ENCODE results near the gene TAF1C. TPM values are rescaled to one million over a fixed set of nuclear protein-coding genes. Genes with fewer than 3 reads are reported as not detected.
"Not testable (repeated sequence)": the region's sequence is repeated elsewhere in the genome, so short reads cannot be mapped to it uniquely, and the experiment has no call there.

The TAF1C gene
- total RNA-seq, 1 experiment from 2014 or later: 79.7 TPM

- ChIA-PET POLR2A (no interaction called here), CTCF (interaction anchor here (0.7 kb wide), 1 partner anchor 225 kb away, joined by 4 read pairs; no protein-coding TSS in a partner anchor)
- DNase-seq: no peak
- Mint-ChIP-seq H3K27me3 (ENCODE audit: insufficient read depth, unreplicated experiment) (peaks cover 6% of the 10 kb centered on the region), H3K36me3 (ENCODE audit: insufficient read depth, unreplicated experiment) (no peaks in the 10 kb centered on the region), H3K9me3 (ENCODE audit: unreplicated experiment) (no peaks in the 10 kb centered on the region), H3K4me1 (ENCODE audit: low read depth, unreplicated experiment) (no peaks in the 10 kb centered on the region), H3K4me3 (ENCODE audit: unreplicated experiment) (no peak overlapping the region), H3K27ac (ENCODE audit: unreplicated experiment) (no peak overlapping the region)
- Histone ChIP-seq H3K9me3 (no peaks in the 10 kb centered on the region), H3K27me3 (replicated peaks; ENCODE audit: control insufficient read depth, insufficient read depth, low read length) (no peaks in the 10 kb centered on the region), H3K4me1 (no peaks in the 10 kb centered on the region), H3K4me3 (ENCODE audit: low read depth, low read length) (no peak overlapping the region), H3K36me3 (ENCODE audit: control insufficient read depth, insufficient read depth, low read length) (no peaks in the 10 kb centered on the region)
- no peak for TF ChIP-seq CTCF (IDR thresholded peaks at IDR 0.05; ENCODE audit: insufficient read depth in 1 of 2, low read depth in 1 of 2, low read length in 1 of 2, severe bottlenecking in 1 of 2, unreplicated experiment in 1 of 2)
- intact Hi-C loops (cut with micrococcal nuclease; ENCODE audit: unreplicated experiment): no loop called here
- BruUV-seq (replicated peaks): no TSS peak
Measured at GRCh38 chr16:84218176-84218823, 31.4 kb upstream of the TAF1C start.

GRCh38 chr16:84216144-84216543 is 29.3 kb upstream of the TAF1C start:
- H3K27me3 ChIP-seq (replicated peaks; ENCODE audit: control insufficient read depth, insufficient read depth, low read length); H3K36me3 Mint-ChIP-seq (ENCODE audit: insufficient read depth, unreplicated experiment); H3K4me3 ChIP-seq (ENCODE audit: low read depth, low read length); CTCF ChIA-PET; H3K4me1 Mint-ChIP-seq (ENCODE audit: low read depth, unreplicated experiment); H3K27ac Mint-ChIP-seq (ENCODE audit: unreplicated experiment); BruUV-seq (replicated peaks); POLR2A ChIA-PET; intact Hi-C loops (cut with micrococcal nuclease; ENCODE audit: unreplicated experiment); H3K4me3 Mint-ChIP-seq (ENCODE audit: unreplicated experiment); H3K4me1 ChIP-seq; H3K27me3 Mint-ChIP-seq (ENCODE audit: insufficient read depth, unreplicated experiment); H3K36me3 ChIP-seq (ENCODE audit: control insufficient read depth, insufficient read depth, low read length); H3K9me3 ChIP-seq; H3K9me3 Mint-ChIP-seq (ENCODE audit: unreplicated experiment); DNase-seq: not testable (repeated sequence)

- BruUV-seq (replicated peaks): no TSS peak
- no peaks in the 10 kb centered on the region for H3K9me3 ChIP-seq
- H3K27ac Mint-ChIP-seq (ENCODE audit: unreplicated experiment): no peak overlapping the region
- no peaks in the 10 kb centered on the region for H3K36me3 ChIP-seq (ENCODE audit: control insufficient read depth, insufficient read depth, low read length)
- H3K27me3 ChIP-seq (replicated peaks; ENCODE audit: control insufficient read depth, insufficient read depth, low read length): no peaks in the 10 kb centered on the region
- H3K27me3 Mint-ChIP-seq (ENCODE audit: insufficient read depth, unreplicated experiment): no peaks in the 10 kb centered on the region
- intact Hi-C loops (cut with micrococcal nuclease; ENCODE audit: unreplicated experiment): no loop called here
- H3K9me3 Mint-ChIP-seq (ENCODE audit: unreplicated experiment): no peaks in the 10 kb centered on the region
- no peaks in the 10 kb centered on the region for H3K4me1 ChIP-seq
- no peak overlapping the region for H3K4me3 ChIP-seq (ENCODE audit: low read depth, low read length)
- ChIA-PET POLR2A (no interaction called here), CTCF (interaction anchor here (0.7 kb wide), 1 partner anchor 257 kb away, joined by 3 read pairs; no protein-coding TSS in a partner anchor)
- H3K4me3 Mint-ChIP-seq (ENCODE audit: unreplicated experiment): no peak overlapping the region
- DNase-seq: no peak
- no peaks in the 10 kb centered on the region for H3K36me3 Mint-ChIP-seq (ENCODE audit: insufficient read depth, unreplicated experiment)
- no peak for TF ChIP-seq CTCF (IDR thresholded peaks at IDR 0.05; ENCODE audit: insufficient read depth in 1 of 2, low read depth in 1 of 2, low read length in 1 of 2, severe bottlenecking in 1 of 2, unreplicated experiment in 1 of 2)
- H3K4me1 Mint-ChIP-seq (ENCODE audit: low read depth, unreplicated experiment): no peaks in the 10 kb centered on the region
Measured at GRCh38 chr16:84215531-84215930, 28.7 kb upstream of the TAF1C start.
